Gastroesophageal sphincter (tissue), 4 donors: ENCODE measurements around the gene SPCS2. TPM values are rescaled to one million over a fixed set of nuclear protein-coding genes. Genes with fewer than 3 reads are reported as not detected.

Experiments used
- ATAC-seq: fragments of 150-250 bp; one replicate; pipeline ENCODE4 v1.9.1; 2016; ENCODE audit warnings: mild to moderate bottlenecking, moderate library complexity
- H3K27ac ChIP-seq, 4 donors: fragments of 200-600 bp; sonication (generic) in 3 of 4; 1 replicate in 3 of 4; 2 replicates in 1 of 4; pipeline ENCODE4 v1.5.1; 2016 to 2019
- H3K27me3 ChIP-seq: fragments of 200-600 bp; sonication (generic); one replicate; pipeline ENCODE4 v1.5.1; 2019
- H3K36me3 ChIP-seq, 2 donors: fragments of 200-600 bp; sonication (generic); one replicate each; pipeline ENCODE4 v1.5.1; 2019; ENCODE audit warnings: control low read depth in 1 of 2
- H3K4me1 ChIP-seq, 3 donors: fragments of 200-600 bp; sonication (generic); 1 replicate in 2 of 3; 2 replicates in 1 of 3; pipeline ENCODE4 v1.5.1; 2016 to 2019; ENCODE audit warnings: control low read depth in 2 of 3
- H3K4me3 ChIP-seq, 2 donors: fragments of 200-600 bp; sonication (generic); one replicate each; pipeline ENCODE4 v1.5.1; 2019; ENCODE audit warnings: mild to moderate bottlenecking in 1 of 2, moderate library complexity in 1 of 2
- H3K9me3 ChIP-seq, 3 donors: fragments of 200-600 bp; sonication (generic); one replicate each; pipeline ENCODE4 v1.5.1; 2017 to 2019; ENCODE audit warnings: control low read depth in 2 of 3
- CTCF ChIP-seq, 4 experiments: fragments of 200-600 bp in 2 of 4; fragments of 450-650 bp in 2 of 4; sonication (generic) in 1 of 4; IDR thresholded peaks; one replicate each; pipeline ENCODE4 v1.5.1; 2017 to 2019; ENCODE audit warnings: antibody characterized with exemption in 4 of 4, mild to moderate bottlenecking in 2 of 4, moderate library complexity in 2 of 4
- EP300 ChIP-seq: sonication (generic); formaldehyde crosslinking; IDR thresholded peaks from one replicate; pipeline ENCODE4 v1.6.1; 2017; ENCODE audit warnings: antibody characterized with exemption, mild to moderate bottlenecking
- POLR2A ChIP-seq, 2 donors: fragments of 450-650 bp; IDR thresholded peaks; one replicate each; pipeline ENCODE4 v1.6.1; 2017; ENCODE audit warnings: antibody characterized with exemption in 2 of 2, mild to moderate bottlenecking in 2 of 2, moderate library complexity in 1 of 2
- POLR2AphosphoS5 ChIP-seq: sonication (generic); formaldehyde crosslinking; IDR thresholded peaks from one replicate; pipeline ENCODE4 v1.6.1; 2017; ENCODE audit warnings: antibody characterized with exemption
- WGBS, 2 donors: methylation state at CpG; one replicate each; pipeline ENCODE4 v1.1.5; 2018; ENCODE audit warnings: low coverage in 1 of 2; 5-methylcytosine and 5-hydroxymethylcytosine counted together
- total RNA-seq, 4 donors: library from RNA; depleted of rRNA; stranded (reverse); fragments of >200 nt; gene quantifications; one replicate each; pipeline ENCODE4 v1.1.0, GENCODE V29; 2016

SPCS2 gene
- total RNA-seq, 4 donors from 2014 or later = 27.2 to 49.5 (median 37.0) TPM

DNA sequence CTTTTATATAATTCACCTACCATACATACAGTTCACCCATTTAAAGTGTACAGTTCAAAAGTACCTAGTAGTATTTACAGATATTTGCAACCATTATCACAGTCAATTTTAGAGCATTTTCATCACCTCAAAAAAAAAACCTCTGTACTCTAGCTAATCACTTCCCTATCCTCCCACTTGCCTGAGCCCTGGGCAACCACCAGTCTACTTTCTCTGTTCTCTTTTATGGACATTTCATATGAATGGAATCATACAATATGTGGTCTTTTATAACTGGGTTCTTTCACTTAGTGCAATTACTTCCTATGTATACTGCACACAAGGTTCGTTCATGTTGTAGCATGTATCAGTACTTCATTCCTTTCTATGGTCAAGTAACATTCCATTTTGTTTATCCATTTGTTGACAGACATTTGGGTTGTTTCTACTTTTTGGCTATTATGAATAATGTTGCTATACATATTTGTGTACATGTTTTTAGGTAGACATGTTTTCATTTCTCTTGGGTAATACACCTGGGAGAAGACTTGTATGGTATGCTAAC is 21.9 kb downstream of the SPCS2 start:
- no peak overlapping the region for H3K4me3 ChIP-seq
- H3K36me3 ChIP-seq = peaks cover 0 to 90% of the 10 kb centered on the region in 2 donors

GRCh38 chr11:74971424-74971823 is 22.4 kb downstream of the SPCS2 start:
- Histone ChIP-seq H3K36me3 (peaks cover 0 to 95% of the 10 kb centered on the region in 2 donors), H3K27ac (no peak overlapping the region), H3K9me3 (no peaks in the 10 kb centered on the region), H3K27me3 (no peaks in the 10 kb centered on the region), H3K4me3 (no peak overlapping the region), H3K4me1 (no peaks in the 10 kb centered on the region)
- TF ChIP-seq POLR2A (IDR thresholded peaks at IDR 0.05) = no peak
- no peak for TF ChIP-seq EP300
- TF ChIP-seq POLR2AphosphoS5 = no peak
- no peak for TF ChIP-seq CTCF (IDR thresholded peaks at IDR 0.05)
- whole genome bisulfite sequencing, 2 donors = 75 to 92% methylated on average over 5 to 6 of the region's 6 CpGs
- no peak for ATAC-seq

More for the DNA sequence above, 21.9 kb downstream of the SPCS2 start:
- Histone ChIP-seq H3K27me3 (no peaks in the 10 kb centered on the region), H3K9me3 (no peaks in the 10 kb centered on the region), H3K4me1 (no peaks in the 10 kb centered on the region), H3K27ac (no peak overlapping the region)
- 81 to 85% methylated on average over 1 of the region's 1 CpG for WGBS, 2 donors
- no peak for TF ChIP-seq EP300
- TF ChIP-seq POLR2A (IDR thresholded peaks at IDR 0.05) = no peak
- no peak for TF ChIP-seq POLR2AphosphoS5
- TF ChIP-seq CTCF (IDR thresholded peaks at IDR 0.05) = no peak
- ATAC-seq = no peak

GRCh38 chr11:74978041-74978440 is 29.0 kb downstream of the SPCS2 start:
- H3K4me3 ChIP-seq = no peak overlapping the region
- no peak overlapping the region for H3K27ac ChIP-seq
- no peak for TF ChIP-seq POLR2A (IDR thresholded peaks at IDR 0.05)
- no peak for TF ChIP-seq EP300
- no peak for TF ChIP-seq CTCF (IDR thresholded peaks at IDR 0.05)
- no peak for TF ChIP-seq POLR2AphosphoS5
- no peaks in the 10 kb centered on the region for H3K27me3 ChIP-seq
- no peaks in the 10 kb centered on the region for H3K4me1 ChIP-seq
- no peak for ATAC-seq
- 81 to 94% methylated on average over 4 of the region's 4 CpGs for whole genome bisulfite sequencing, 2 donors
- no peaks in the 10 kb centered on the region for H3K9me3 ChIP-seq
- H3K36me3 ChIP-seq = peaks cover 0 to 66% of the 10 kb centered on the region in 2 donors

- Histone ChIP-seq H3K27me3 (no peaks in the 10 kb centered on the region), H3K36me3 (peaks cover 0 to 41% of the 10 kb centered on the region in 2 donors), H3K4me1 (no peaks in the 10 kb centered on the region), H3K27ac (no peak overlapping the region), H3K9me3 (no peaks in the 10 kb centered on the region), H3K4me3 (no peak overlapping the region)
- no peak for TF ChIP-seq POLR2A (IDR thresholded peaks at IDR 0.05)
- 100% methylated on average over 1 of the region's 2 CpGs; no CpG with 5 or more reads in 1 of the 2 donors for WGBS, 2 donors
- ATAC-seq = no peak
These were observed 31.6 kb downstream of the SPCS2 start for GRCh38 chr11:74980634-74981033.

DNA sequence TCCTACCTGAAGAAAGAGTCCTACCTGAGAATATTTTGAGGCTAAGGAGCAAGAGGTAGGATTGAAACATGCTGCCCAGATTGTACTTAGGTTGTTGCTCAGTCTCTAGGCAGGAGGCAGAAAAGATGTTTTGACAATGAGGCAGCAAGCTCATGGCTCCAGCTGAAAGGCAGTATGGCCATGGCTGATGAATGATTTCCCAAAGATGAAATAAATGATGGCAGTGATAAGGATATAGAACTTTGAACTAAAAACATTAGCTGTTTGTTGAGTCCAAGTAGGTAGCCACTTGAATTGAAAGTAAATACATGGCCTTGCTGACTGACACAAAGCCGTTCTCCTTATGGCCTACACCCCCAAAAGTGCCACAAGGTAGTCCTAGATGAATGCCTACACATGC is 32.8 kb downstream of the SPCS2 start:
- no peak for ATAC-seq
- Histone ChIP-seq H3K9me3 (no peaks in the 10 kb centered on the region), H3K27me3 (no peaks in the 10 kb centered on the region), H3K4me3 (no peak overlapping the region), H3K4me1 (no peaks in the 10 kb centered on the region), H3K27ac (no peak overlapping the region), H3K36me3 (peaks cover 0 to 30% of the 10 kb centered on the region in 2 donors)
- WGBS, 2 donors = 100% methylated on average over 1 of the region's 1 CpG
- TF ChIP-seq EP300 (no peak), POLR2AphosphoS5 (no peak), POLR2A (IDR thresholded peaks at IDR 0.05) (no peak), CTCF (IDR thresholded peaks at IDR 0.05) (no peak)
